ENCODE data around the gene CLSTN1. TPM values are rescaled to one million over a fixed set of nuclear protein-coding genes. Genes with fewer than 3 reads are reported as not detected.

CLSTN1 gene
- total RNA-seq, 1 experiment from 2014 or later = 119 TPM

DNA sequence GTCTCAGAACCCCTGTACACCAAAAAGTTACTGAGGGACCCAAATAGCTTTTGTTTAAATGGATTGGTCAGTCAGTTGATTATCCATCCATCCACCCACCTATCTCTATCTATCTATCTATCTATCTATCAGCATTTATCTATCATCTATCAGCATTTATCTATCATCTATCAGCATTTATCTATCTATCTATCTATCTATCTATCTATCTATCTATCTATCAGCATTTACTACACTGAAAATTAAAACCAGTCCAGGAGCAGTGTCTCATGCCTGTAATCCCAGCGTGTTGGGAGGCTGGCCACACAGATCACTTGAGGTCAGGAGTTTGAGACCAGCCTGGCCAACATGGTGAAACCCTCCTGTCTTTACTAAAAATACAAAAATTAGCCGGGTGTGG, 47.1 kb downstream of the CLSTN1 start:
- ATAC-seq = no peak

DNA sequence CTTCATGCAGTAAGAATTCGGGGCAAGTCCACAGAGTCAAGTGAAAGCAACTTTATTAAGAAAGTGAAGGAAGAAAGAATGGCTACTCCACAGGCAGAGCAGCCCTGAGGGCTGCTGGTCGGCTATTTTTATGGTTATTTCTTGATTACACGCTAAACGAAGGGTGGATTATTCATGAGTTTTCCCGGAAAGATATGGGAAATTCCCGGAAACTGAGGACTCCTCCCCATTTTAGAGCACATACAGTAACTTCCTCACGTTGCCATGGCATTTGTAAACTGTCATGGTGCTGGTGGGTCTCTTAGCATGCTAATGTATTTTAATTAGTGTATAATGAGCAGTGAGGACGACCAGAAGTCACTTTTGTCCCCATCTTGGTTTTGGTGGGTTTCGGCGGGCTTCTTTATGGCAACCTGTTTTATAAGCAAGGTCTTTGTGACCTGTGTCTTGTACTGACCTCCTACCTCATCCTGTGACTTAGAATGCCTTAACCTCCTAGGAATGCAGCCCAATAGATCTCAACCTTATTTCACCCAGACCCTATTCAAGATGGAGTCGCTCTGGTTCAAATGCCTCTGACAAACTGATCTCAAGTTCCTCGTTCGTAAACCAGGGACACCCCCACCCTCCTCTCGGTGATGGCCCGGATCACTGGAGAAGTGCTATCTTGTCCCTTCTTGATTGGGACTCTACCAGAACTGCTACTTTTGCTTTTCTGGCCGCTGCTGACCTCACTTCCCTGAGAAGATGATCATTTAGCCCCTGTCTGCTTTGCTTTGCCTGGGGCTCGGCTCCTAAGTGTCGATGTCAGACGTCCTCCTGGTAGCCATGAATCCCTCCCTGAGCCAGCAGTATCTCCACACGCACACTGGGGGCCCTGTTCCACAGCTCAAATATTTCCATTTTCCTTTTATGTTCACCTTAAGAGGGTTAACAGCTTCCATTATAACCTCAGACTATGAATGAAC, 48.8 kb downstream of the CLSTN1 start:
- Mint-ChIP-seq H3K36me3 (peaks cover 14% of the 10 kb centered on the region), H3K27me3 (ENCODE audit: low read depth) (no peaks in the 10 kb centered on the region), H3K4me1 (peaks cover 22% of the 10 kb centered on the region), H3K27ac (peak overlapping the region; percentile 23), H3K4me3 (no peak overlapping the region), H3K9me3 (no peaks in the 10 kb centered on the region)
- TF ChIP-seq RELA (CRISPR knock-in tag; IDR thresholded peaks at IDR 0.05; ENCODE audit: borderline replicate concordance) (no peak), JAZF1 (CRISPR knock-in tag; IDR thresholded peaks at IDR 0.05) (no peak), ZNF671 (CRISPR knock-in tag; IDR thresholded peaks at IDR 0.05) (no peak)
- TF ChIP-seq, protein P1, sequence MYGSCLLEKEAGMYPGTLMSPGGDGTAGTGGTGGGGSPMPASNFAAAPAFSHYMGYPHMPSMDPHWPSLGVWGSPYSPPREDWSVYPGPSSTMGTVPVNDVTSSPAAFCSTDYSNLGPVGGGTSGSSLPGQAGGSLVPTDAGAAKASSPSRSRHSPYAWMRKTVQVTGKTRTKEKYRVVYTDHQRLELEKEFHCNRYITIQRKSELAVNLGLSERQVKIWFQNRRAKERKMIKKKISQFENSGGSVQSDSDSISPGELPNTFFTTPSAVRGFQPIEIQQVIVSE (CRISPR knock-in tag; IDR thresholded peaks at IDR 0.05; ENCODE audit: borderline replicate concordance) = no peak
- DNase-seq (ENCODE audit: low spot score) (no peak), ATAC-seq (peak; percentile 56)
- CTCF ChIA-PET = interaction anchor here (0.7 to 2.3 kb wide), 5 partner anchors 10 to 56 kb away, joined by 3 to 10 read pairs (median 5); no protein-coding TSS in a partner anchor
- POLR2A ChIA-PET = no interaction called here

More for the DNA sequence above, 47.1 kb downstream of the CLSTN1 start:
- H3K4me3 Mint-ChIP-seq = no peak overlapping the region
- no peak for TF ChIP-seq EMX1 (CRISPR knock-in tag; IDR thresholded peaks at IDR 0.05)
- TF ChIP-seq, protein P2, sequence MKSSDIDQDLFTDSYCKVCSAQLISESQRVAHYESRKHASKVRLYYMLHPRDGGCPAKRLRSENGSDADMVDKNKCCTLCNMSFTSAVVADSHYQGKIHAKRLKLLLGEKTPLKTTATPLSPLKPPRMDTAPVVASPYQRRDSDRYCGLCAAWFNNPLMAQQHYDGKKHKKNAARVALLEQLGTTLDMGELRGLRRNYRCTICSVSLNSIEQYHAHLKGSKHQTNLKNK (CRISPR knock-in tag; IDR thresholded peaks at IDR 0.05) = no peak
- H3K27ac Mint-ChIP-seq = no peak overlapping the region
- no peaks in the 10 kb centered on the region for H3K27me3 Mint-ChIP-seq (ENCODE audit: low read depth)
- POLR2A ChIA-PET = no interaction called here
- peaks cover 14% of the 10 kb centered on the region for H3K36me3 Mint-ChIP-seq
- CTCF ChIA-PET = interaction anchor here (0.6 to 2.3 kb wide), 3 partner anchors 8 to 56 kb away, joined by 3 to 10 read pairs (median 5); no protein-coding TSS in a partner anchor
- peaks cover 22% of the 10 kb centered on the region for H3K4me1 Mint-ChIP-seq
- no peak for DNase-seq (ENCODE audit: low spot score)
- H3K9me3 Mint-ChIP-seq = no peaks in the 10 kb centered on the region

DNA sequence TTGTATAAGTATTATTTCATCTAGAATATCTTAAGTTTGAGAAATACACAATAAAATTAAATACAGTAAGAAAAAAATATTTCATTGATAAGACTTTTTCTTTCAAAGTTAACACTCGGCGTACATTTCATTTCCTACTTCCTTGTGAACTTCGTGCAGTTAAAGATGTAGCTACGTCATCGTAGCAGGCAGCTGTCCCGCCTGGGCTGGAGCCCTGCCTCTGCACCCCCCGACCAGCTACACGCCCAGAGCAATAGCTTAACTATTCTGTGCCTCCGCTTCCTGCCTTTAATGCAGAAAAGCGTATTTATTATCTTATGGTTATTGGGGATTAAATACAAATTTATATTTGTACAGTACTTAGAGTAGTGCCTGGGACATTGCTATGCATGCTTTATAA, 53.5 kb downstream of the CLSTN1 start:
- TF ChIP-seq, protein P3, sequence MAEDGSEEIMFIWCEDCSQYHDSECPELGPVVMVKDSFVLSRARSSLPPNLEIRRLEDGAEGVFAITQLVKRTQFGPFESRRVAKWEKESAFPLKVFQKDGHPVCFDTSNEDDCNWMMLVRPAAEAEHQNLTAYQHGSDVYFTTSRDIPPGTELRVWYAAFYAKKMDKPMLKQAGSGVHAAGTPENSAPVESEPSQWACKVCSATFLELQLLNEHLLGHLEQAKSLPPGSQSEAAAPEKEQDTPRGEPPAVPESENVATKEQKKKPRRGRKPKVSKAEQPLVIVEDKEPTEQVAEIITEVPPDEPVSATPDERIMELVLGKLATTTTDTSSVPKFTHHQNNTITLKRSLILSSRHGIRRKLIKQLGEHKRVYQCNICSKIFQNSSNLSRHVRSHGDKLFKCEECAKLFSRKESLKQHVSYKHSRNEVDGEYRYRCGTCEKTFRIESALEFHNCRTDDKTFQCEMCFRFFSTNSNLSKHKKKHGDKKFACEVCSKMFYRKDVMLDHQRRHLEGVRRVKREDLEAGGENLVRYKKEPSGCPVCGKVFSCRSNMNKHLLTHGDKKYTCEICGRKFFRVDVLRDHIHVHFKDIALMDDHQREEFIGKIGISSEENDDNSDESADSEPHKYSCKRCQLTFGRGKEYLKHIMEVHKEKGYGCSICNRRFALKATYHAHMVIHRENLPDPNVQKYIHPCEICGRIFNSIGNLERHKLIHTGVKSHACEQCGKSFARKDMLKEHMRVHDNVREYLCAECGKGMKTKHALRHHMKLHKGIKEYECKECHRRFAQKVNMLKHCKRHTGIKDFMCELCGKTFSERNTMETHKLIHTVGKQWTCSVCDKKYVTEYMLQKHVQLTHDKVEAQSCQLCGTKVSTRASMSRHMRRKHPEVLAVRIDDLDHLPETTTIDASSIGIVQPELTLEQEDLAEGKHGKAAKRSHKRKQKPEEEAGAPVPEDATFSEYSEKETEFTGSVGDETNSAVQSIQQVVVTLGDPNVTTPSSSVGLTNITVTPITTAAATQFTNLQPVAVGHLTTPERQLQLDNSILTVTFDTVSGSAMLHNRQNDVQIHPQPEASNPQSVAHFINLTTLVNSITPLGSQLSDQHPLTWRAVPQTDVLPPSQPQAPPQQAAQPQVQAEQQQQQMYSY (CRISPR knock-in tag; IDR thresholded peaks at IDR 0.05) = no peak
- TF ChIP-seq MYBL2 (CRISPR knock-in tag; IDR thresholded peaks at IDR 0.05) (no peak), NFYB (CRISPR knock-in tag; conservative IDR thresholded peaks at IDR 0.05; ENCODE audit: low read depth) (no peak), SMAD3 (CRISPR knock-in tag; IDR thresholded peaks at IDR 0.05; ENCODE audit: borderline replicate concordance) (no peak), GRHL2 (CRISPR knock-in tag; IDR thresholded peaks at IDR 0.05; ENCODE audit: insufficient replicate concordance, severe bottlenecking) (no peak), ZNF263 (CRISPR knock-in tag; IDR thresholded peaks at IDR 0.05; ENCODE audit: low read depth) (no peak), ZNF219 (CRISPR knock-in tag; IDR thresholded peaks at IDR 0.05; ENCODE audit: borderline replicate concordance) (no peak), IRF2 (CRISPR knock-in tag; IDR thresholded peaks at IDR 0.05; ENCODE audit: borderline replicate concordance, low read depth) (no peak), NFE2L1 (CRISPR knock-in tag; IDR thresholded peaks at IDR 0.05) (no peak), TP53 (CRISPR knock-in tag; IDR thresholded peaks at IDR 0.05) (no peak)
- TF ChIP-seq, protein P4, sequence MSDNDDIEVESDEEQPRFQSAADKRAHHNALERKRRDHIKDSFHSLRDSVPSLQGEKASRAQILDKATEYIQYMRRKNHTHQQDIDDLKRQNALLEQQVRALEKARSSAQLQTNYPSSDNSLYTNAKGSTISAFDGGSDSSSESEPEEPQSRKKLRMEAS (CRISPR knock-in tag; IDR thresholded peaks at IDR 0.05) = no peak
- TF ChIP-seq, protein P5, sequence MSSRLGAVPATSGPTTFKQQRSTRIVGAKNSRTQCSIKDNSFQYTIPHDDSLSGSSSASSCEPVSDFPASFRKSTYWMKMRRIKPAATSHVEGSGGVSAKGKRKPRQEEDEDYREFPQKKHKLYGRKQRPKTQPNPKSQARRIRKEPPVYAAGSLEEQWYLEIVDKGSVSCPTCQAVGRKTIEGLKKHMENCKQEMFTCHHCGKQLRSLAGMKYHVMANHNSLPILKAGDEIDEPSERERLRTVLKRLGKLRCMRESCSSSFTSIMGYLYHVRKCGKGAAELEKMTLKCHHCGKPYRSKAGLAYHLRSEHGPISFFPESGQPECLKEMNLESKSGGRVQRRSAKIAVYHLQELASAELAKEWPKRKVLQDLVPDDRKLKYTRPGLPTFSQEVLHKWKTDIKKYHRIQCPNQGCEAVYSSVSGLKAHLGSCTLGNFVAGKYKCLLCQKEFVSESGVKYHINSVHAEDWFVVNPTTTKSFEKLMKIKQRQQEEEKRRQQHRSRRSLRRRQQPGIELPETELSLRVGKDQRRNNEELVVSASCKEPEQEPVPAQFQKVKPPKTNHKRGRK (CRISPR knock-in tag; IDR thresholded peaks at IDR 0.05; ENCODE audit: borderline replicate concordance) = no peak
- TF ChIP-seq, protein P6, sequence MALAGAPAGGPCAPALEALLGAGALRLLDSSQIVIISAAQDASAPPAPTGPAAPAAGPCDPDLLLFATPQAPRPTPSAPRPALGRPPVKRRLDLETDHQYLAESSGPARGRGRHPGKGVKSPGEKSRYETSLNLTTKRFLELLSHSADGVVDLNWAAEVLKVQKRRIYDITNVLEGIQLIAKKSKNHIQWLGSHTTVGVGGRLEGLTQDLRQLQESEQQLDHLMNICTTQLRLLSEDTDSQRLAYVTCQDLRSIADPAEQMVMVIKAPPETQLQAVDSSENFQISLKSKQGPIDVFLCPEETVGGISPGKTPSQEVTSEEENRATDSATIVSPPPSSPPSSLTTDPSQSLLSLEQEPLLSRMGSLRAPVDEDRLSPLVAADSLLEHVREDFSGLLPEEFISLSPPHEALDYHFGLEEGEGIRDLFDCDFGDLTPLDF (CRISPR knock-in tag; IDR thresholded peaks at IDR 0.05) = no peak
- TF ChIP-seq, protein P7, sequence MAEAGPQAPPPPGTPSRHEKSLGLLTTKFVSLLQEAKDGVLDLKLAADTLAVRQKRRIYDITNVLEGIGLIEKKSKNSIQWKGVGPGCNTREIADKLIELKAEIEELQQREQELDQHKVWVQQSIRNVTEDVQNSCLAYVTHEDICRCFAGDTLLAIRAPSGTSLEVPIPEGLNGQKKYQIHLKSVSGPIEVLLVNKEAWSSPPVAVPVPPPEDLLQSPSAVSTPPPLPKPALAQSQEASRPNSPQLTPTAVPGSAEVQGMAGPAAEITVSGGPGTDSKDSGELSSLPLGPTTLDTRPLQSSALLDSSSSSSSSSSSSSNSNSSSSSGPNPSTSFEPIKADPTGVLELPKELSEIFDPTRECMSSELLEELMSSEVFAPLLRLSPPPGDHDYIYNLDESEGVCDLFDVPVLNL (CRISPR knock-in tag; IDR thresholded peaks at IDR 0.05; ENCODE audit: borderline replicate concordance, low read depth) = no peak
- Mint-ChIP-seq H3K4me1 (peaks cover 22% of the 10 kb centered on the region), H3K36me3 (peaks cover 17% of the 10 kb centered on the region), H3K4me3 (no peak overlapping the region), H3K27me3 (ENCODE audit: low read depth) (no peaks in the 10 kb centered on the region), H3K27ac (no peak overlapping the region), H3K9me3 (no peaks in the 10 kb centered on the region)
- DNase-seq (ENCODE audit: low spot score) = no peak
- ChIA-PET POLR2A (no interaction called here), CTCF (interaction anchor here (1.4 kb wide), 1 partner anchor 15 kb away, joined by 3 read pairs; no protein-coding TSS in a partner anchor)
- ATAC-seq = no peak
